ENCODE data around the gene TSTD2.

TSTD2 gene

DNA sequence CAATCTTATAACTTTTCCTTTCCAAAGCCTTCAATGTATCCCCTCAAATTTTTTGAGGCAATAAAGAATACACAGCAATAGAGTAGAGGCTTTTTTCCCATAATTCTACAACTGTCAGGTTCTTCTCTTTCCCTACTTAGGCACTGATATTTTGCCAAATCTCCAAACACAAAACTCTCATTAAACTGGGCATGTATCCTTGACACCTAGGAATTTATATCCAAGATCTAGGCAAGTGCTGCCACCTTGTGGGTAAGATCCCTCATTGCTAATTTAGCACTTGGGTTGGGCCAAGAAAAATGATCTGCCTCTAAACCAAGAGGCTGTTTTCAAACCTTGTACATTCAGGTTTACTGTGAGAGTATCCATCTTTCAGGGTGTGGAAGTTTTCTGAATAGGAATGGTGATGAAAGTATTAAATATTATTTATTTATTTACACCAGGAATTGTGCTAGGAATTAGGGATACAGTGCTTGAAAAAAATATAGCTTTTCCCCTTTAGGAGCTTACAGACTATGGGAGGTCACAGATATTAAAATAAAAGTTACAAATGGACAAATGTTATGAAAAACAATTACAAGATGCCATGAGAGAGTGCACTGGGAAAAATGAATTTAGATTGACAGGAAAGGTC, 17.6 kb downstream of the TSTD2 start:
- Histone ChIP-seq H2AFZ (ENCODE audit: low read length) (no peak overlapping the region), H3K4me2 (ENCODE audit: low read length) (no peak overlapping the region), H3K4me3 (ENCODE audit: low read depth, low read length, poor library complexity, severe bottlenecking) (no peak overlapping the region), H3K79me2 (ENCODE audit: insufficient read depth, low read length) (no peaks in the 10 kb centered on the region), H3K9ac (ENCODE audit: low read length) (no peak overlapping the region), H3K9me2 (ENCODE audit: low read depth, low read length) (no peaks in the 10 kb centered on the region), H3K36me3 (ENCODE audit: insufficient read depth, low read length) (peaks cover 36% of the 10 kb centered on the region), H4K20me1 (ENCODE audit: insufficient read depth, low read length) (no peaks in the 10 kb centered on the region), H3K27ac (ENCODE audit: low read depth, low read length, poor library complexity, severe bottlenecking) (no peak overlapping the region), H3K9me3 (ENCODE audit: low read length) (no peaks in the 10 kb centered on the region), H3K4me1 (ENCODE audit: insufficient read depth, low read length, severe bottlenecking) (no peaks in the 10 kb centered on the region), H3F3A (ENCODE audit: insufficient read depth, low read length) (no peaks in the 10 kb centered on the region), H3K27me3 (ENCODE audit: insufficient read depth, low read length) (no peaks in the 10 kb centered on the region)
- no peak for TF ChIP-seq EZH2 (IDR thresholded peaks at IDR 0.05; ENCODE audit: borderline replicate concordance, low read length)
- TF ChIP-seq, protein P1, sequence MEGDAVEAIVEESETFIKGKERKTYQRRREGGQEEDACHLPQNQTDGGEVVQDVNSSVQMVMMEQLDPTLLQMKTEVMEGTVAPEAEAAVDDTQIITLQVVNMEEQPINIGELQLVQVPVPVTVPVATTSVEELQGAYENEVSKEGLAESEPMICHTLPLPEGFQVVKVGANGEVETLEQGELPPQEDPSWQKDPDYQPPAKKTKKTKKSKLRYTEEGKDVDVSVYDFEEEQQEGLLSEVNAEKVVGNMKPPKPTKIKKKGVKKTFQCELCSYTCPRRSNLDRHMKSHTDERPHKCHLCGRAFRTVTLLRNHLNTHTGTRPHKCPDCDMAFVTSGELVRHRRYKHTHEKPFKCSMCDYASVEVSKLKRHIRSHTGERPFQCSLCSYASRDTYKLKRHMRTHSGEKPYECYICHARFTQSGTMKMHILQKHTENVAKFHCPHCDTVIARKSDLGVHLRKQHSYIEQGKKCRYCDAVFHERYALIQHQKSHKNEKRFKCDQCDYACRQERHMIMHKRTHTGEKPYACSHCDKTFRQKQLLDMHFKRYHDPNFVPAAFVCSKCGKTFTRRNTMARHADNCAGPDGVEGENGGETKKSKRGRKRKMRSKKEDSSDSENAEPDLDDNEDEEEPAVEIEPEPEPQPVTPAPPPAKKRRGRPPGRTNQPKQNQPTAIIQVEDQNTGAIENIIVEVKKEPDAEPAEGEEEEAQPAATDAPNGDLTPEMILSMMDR (IDR thresholded peaks at IDR 0.05; ENCODE audit: low read length) = peak; percentile 88

DNA sequence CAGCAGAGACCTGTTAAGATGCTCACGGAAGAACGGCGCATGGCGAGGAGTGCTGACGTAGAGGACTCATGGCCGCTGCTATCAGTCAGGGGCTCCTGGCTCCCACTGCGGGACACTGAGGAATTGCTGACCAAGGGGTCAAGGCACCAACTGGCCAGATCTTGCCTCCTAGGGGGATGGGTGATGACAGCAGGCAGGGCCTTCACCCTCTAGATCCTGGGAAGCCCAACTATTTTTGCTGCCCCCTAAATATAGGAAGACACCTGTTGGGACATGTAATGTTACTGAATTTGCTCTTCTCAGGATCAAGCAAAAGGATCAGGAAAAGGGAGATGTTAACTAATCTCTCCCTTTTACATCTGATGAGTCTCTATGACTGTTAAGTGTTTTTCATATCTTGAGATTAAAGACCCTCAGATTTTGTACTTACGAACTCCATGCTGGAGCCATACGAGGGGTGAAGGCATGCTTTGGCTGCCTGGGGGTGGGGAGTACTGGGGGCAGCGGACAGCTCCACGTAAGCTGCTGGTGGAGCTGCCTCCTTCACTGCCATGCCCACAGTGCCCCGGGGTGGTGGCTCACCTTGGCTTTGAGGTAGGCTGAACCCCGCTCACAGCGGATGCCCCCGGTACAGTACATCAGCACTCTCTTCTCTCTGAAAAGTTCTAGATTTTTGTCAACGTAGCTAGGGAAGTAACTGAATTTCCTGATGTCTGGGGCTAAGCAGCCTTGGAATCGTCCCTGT, 28.1 kb downstream of the TSTD2 start:
- Histone ChIP-seq H3K36me3 (ENCODE audit: insufficient read depth, low read length) (peaks cover 64% of the 10 kb centered on the region), H2AFZ (ENCODE audit: low read length) (no peak overlapping the region), H4K20me1 (ENCODE audit: insufficient read depth, low read length) (no peaks in the 10 kb centered on the region), H3K9me3 (ENCODE audit: low read length) (no peaks in the 10 kb centered on the region), H3K4me3 (ENCODE audit: low read depth, low read length, poor library complexity, severe bottlenecking) (no peak overlapping the region), H3K9me2 (ENCODE audit: low read depth, low read length) (no peaks in the 10 kb centered on the region), H3K4me1 (ENCODE audit: insufficient read depth, low read length, severe bottlenecking) (no peaks in the 10 kb centered on the region), H3K9ac (ENCODE audit: low read length) (no peak overlapping the region), H3F3A (ENCODE audit: insufficient read depth, low read length) (no peaks in the 10 kb centered on the region), H3K27me3 (ENCODE audit: insufficient read depth, low read length) (no peaks in the 10 kb centered on the region), H3K79me2 (ENCODE audit: insufficient read depth, low read length) (no peaks in the 10 kb centered on the region), H3K4me2 (ENCODE audit: low read length) (no peak overlapping the region), H3K27ac (ENCODE audit: low read depth, low read length, poor library complexity, severe bottlenecking) (no peak overlapping the region)
- TF ChIP-seq EZH2 (IDR thresholded peaks at IDR 0.05; ENCODE audit: borderline replicate concordance, low read length) = no peak
- TF ChIP-seq, protein P1 (IDR thresholded peaks at IDR 0.05; ENCODE audit: low read length) = no peak

DNA sequence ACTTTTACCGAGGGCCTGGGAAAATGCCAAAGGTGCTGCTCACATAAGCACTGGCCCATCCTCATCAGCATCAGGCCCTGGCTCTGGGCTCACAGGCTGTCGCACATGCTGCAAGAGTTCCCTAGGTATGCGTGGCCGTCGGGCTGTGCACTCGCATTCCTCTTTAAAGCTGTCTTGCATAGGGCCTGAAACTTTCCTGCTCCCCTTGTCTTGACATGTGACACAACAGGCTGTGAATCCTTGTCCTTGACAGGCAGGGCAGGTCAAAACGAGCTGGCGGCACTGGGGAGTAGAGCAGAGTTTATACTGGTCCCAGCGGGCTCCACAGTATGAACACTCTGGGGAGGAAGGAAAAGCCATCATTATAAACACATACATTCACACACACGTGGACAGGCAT, 30.7 kb downstream of the TSTD2 start:
- no peaks in the 10 kb centered on the region for H4K20me1 ChIP-seq (ENCODE audit: insufficient read depth, low read length)
- H3K9ac ChIP-seq (ENCODE audit: low read length) = no peak overlapping the region
- no peak overlapping the region for H3K4me2 ChIP-seq (ENCODE audit: low read length)
- H2AFZ ChIP-seq (ENCODE audit: low read length) = no peak overlapping the region
- H3K9me2 ChIP-seq (ENCODE audit: low read depth, low read length) = no peaks in the 10 kb centered on the region
- no peaks in the 10 kb centered on the region for H3F3A ChIP-seq (ENCODE audit: insufficient read depth, low read length)
- H3K27ac ChIP-seq (ENCODE audit: low read depth, low read length, poor library complexity, severe bottlenecking) = no peak overlapping the region
- TF ChIP-seq, protein P1 (IDR thresholded peaks at IDR 0.05; ENCODE audit: low read length) = no peak
- TF ChIP-seq EZH2 (IDR thresholded peaks at IDR 0.05; ENCODE audit: borderline replicate concordance, low read length) = no peak
- H3K36me3 ChIP-seq (ENCODE audit: insufficient read depth, low read length) = peaks cover 56% of the 10 kb centered on the region
- H3K9me3 ChIP-seq (ENCODE audit: low read length) = no peaks in the 10 kb centered on the region
- H3K27me3 ChIP-seq (ENCODE audit: insufficient read depth, low read length) = no peaks in the 10 kb centered on the region
- no peak overlapping the region for H3K4me3 ChIP-seq (ENCODE audit: low read depth, low read length, poor library complexity, severe bottlenecking)
- H3K4me1 ChIP-seq (ENCODE audit: insufficient read depth, low read length, severe bottlenecking) = peaks cover 5% of the 10 kb centered on the region
- no peaks in the 10 kb centered on the region for H3K79me2 ChIP-seq (ENCODE audit: insufficient read depth, low read length)
